HG02623 (cell line): ENCODE measurements around the gene SLC16A11.
"Not testable (repeated sequence)": the region's sequence is repeated elsewhere in the genome, so short reads cannot be mapped to it uniquely, and the experiment has no call there.

Source experiments
- ATAC-seq: cut with Tn5 transposase; IDR thresholded peaks from one replicate; pipeline ENCODE4 v1.9.1; 2021; ENCODE audit warnings: moderate library complexity; ENCODE audit not compliant: unreplicated experiment

SLC16A11 gene

DNA sequence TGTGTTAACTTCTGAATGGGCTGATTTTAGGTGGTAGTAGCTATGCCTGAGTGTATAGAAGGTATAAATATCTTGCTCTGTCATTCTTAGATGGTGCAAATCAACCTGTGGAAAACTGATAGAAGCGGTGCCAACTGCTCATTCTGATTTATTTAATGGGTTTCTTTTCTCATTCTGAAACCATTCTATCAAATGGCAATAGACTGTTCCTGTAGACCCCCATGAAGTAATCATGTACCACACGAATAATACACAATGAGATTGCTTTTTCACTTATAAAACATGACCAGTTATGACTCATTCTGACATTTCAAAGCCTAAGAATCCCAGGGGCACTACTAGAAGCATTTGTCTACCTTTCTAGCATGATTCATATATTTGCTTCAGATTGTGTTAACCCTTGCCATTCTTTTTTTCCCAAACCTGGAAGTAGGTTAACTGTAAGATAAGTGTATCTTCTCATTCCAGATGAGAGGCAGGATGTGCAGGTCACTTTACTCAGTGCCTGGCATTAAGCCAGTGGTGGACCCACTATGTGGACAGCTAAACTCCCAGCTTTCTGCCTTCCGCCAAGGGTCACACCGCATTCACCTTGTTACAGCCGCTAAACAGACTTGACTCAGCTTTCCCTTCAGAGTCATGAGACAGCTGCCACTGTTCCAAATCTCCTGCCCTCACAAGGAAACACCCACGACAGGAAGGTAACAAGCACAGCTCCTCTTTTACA, 16.4 kb upstream of the SLC16A11 start:
- ATAC-seq: no peak

DNA sequence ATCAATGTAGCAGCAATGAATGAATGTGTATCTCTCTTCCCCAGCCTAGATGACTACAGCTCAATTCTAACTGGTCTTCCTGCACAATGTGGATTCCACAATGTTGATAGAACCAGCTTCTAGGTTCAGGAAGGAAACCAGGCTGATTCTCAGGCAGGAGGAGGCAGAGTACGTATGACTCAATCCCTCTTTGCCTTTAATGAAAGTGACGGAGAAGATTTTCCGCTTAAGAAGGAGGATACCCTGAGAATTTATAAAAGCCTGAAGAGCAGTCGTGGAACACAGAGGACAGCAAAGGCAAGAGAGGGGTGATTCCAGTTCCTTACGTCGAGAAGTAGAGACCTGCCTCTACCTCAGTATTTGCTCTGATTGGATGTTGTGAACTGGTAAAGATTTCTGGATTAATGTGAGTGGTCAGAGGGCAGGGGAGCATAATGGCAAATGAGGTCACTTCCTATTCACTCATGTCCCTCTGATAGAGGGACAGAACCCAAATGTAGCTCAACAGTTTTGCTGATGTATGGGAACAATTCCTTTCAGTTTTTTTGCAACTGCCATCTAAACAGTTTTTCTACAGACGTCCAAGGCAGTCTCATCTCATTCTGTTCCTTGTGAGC, 15.0 kb upstream of the SLC16A11 start:
- ATAC-seq: no peak

DNA sequence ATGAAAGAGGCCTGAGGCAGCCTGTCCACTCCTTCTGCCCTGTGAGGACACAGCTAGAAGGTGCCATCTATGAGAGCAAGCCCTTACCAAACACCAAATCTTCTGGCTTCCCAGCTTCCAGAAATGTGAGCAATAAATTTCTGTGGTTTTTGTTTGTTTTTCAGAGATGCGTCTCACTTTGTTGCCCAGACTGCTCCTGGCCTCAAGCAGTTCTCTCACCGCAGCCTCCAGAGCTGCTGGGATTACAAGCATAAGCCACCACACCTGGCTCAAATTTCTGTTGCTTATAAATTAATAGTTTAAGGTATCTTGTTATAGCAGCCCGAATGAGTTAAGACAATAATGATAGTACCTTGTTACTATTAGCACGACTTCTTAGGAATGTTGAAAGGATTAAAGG, 12.5 kb upstream of the SLC16A11 start:
- ATAC-seq: no peak

DNA sequence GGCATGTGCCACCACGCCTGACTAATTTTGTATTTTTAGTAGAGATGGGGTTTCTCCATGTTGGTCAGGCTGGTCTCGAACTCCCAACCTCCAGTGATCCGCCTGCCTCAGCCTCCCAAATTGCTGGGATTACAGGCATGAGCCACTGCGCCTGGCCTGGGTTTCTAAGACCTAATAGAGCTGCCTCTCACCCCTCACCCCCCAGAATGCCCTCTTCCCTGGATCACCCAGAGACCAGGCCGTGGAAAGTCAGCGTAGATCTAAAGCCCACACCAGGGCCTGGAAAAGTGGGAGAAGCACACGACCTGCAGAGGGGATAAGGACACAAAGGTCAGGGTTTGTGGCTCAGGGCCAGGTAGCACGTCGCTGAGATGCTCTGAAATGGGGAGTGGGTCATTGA, 6.7 kb upstream of the SLC16A11 start:
- not testable (repeated sequence) for ATAC-seq

DNA sequence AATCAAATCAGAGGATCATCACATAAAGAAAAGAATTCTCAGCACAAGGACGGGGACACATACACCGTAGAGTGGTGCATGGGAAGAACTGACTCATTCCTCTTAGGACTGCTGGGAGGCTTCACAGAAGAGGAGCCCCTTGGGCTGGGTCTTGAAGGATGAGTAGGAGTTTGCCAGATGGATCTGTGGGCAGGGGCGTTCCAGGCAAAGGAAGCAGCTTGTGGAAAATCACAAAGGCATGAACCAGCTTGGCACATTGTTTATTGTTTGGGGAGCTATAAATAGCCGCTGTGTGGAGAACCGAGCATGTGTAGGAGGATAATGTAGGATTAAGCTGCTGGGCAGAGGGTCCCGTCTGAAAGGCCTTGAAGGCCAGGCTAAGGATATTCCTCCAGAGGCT, 5.1 kb upstream of the SLC16A11 start:
- ATAC-seq: no peak

DNA sequence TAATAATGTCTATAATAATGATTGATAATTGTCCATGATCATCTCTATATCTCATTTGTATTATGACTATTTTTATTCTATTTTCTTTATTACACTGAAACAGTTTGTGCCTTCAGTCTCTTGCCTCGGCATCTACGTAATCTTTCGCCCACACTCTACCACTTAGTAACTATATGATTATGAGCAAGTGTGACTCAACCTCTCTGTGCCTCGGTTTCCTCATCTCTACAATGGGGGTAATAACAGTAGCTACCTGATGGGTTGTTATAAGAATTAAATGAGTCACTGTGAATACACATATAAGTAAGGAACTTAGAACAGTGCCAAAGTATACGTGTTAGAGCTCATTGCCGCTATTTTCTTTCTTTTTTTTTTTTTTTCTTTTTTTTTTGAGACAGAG, 3.7 kb upstream of the SLC16A11 start:
- ATAC-seq: no peak

DNA sequence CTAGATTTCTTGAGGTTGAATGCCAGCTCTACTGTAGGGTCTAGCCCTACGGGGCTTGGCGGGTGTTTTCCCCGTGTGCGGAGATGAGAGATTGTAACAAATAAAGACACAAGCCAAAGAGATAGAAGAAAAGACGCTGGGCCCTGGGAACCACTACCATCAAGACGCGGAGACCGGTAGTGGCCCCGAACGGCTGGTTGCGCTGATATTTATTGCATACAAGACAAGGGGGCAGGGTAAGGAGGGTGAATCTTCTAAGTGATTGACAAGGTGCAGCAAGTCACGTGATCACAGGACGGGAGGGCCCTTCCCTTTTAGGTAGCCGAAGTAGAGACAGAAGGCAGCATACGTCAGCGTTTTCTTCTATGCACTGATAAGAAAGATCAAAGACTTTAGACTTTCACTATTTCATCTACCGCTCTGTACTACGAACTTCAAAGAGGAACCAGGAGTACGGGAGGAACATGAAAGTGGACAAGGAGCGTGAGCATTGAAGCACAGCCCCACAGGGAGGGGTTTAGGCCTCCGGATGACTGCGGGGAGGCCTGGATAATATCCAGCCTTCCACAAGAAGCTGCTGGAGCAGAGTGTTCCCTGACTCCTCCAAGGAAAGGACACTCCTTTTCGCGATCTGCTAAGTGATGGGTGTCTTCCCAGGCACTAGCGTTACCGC, 3.0 kb upstream of the SLC16A11 start:
- ATAC-seq: not testable (repeated sequence)

DNA sequence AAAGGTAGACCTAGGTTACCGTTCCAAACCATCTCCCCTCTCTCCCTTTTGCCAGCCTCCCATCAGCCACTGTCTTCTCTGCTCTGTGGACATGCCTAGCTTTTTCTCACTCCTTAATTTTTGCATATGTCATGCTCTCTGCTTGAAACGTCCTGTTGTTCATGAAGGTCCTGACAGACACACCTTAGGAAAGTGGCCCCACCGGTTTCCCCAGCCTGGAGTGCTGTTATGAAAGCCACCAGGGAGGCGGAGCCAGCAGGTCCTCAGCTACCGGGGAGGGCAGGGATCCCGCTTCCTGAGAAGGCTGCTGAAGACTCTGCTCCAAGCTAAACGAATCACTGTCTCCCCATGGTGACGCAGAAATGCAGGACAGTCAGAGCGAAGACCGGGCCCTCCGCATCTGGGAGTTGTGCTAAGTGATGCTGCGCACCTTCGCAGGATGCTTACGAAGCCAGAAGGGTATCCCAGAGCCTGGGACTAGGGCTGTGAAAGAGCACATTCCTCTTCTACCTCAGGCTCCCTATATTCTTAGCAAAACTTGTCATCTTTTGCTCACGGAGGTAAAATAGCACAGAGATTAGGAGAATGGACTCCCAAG, 2.3 kb upstream of the SLC16A11 start:
- no peak for ATAC-seq

DNA sequence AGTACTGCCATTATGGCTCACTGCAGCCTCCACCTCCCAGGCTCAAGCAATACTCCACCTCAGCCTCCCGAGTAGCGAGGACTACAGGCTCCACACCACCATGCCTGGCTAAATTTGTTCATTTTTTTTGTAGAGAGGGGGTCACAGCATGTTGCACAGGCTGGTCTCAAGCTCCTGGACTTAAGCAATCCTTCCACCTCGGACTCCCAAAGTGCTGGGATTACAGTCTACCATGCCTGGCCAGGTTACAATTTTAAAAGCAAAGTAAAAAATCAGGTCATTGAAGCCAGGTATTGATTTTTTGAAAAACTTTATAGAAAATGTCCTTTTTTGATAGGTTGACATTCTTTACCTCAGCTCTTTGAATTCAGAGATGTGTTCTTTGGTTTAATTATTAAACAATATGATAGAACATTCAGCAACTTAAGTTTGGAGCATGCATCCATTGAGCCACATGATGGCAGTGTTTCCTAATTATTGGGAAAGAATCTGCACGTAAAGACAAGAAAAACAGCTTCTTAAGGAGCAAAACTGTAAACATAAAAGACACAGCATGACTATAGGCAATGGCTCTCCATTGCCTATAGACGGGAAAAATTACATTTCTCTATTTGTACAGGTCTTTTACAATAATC, 1.7 kb upstream of the SLC16A11 start:
- ATAC-seq: no peak

DNA sequence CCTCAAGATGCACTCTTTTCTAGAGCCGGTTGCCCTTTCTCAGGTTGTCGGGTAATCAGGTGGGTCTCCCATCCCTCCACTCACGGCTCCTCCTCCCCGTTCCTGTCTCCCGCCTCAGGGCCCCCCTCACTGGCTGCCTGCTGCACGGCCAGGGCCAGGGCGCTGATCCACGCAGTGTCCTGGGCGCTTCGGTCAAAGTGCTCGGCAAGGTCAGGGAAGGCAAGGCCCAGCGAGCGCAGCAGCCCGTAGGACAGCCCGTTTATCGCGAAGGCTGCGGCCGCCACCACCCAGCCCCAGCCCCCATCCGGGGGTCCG, 753 bp downstream of the SLC16A11 start:
- ATAC-seq: no peak

DNA sequence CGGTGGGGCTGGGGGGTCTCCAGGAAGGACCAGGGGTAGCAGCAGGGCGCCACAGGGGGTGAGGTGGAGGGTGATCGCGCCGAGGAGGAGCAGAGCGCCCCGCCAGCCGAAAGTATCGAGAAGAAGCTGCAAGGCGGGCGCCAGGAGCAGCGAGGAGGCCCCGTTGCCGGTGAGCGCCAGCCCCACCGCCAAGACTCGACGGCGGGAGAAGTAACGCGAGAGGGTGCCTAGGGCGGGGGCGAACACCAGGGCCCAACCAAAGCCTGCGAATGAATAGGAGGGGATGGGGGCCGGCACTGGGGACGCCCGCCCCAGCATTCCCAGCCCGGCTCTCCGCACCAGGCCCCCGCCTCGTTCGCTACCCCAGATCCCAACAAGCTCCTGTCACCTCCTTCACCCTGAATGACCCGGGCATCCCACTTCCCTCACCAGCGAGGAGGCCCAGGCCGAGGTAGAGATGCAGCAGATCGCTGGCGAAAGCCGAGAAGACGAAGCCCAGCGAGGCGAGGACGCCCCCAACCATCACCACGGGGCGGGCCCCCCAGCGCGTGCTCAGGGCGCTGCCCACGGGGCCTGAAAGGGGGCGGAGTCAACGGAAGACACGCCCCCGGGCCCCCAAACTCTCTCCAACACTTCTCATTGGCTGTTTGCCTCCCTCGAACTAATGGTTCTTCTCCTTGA, 1.3 kb downstream of the SLC16A11 start:
- no peak for ATAC-seq

DNA sequence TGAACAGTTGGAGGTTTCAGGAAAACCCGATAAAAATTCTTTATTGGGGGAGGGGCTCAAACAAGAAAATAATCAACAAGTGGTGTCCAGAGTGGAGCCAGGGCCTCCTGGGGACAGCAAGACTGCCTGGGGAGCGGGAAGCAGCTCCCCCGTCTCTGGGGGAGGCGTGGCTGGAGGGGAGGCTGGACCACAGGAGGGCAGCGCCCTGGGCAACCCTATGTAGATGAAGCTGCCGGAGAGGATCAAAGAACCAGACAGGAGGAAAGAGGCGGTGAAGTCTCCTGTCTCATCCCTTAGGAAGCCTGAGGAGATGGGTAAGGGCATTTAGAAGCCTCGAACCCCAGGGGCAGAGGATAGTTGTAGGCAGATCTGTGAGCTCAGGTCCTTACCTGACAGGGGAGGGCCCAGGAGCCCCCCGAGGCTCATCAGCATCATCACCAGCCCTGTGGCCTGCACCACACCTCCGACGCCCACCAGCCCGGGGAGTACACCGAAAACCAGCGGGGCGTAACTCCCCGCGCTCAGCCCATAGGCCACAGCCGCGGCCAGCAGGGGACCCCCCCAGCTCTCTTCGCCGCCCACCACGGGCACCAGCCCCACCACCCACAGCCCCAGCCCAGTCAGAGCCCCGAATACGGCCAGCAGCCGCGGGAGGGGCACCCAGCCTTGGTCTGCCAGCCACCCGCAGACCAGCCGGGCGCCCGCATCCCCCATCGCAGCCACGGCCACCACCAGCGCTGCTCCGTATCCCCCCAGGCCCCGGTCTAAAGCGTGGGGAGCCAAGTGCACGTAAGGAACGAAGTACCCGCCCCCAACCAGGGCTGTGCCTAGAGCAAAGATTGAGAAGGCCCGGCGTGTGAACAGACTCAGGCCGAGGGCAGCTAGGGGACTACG, 2.0 kb downstream of the SLC16A11 start:
- no peak for ATAC-seq

DNA sequence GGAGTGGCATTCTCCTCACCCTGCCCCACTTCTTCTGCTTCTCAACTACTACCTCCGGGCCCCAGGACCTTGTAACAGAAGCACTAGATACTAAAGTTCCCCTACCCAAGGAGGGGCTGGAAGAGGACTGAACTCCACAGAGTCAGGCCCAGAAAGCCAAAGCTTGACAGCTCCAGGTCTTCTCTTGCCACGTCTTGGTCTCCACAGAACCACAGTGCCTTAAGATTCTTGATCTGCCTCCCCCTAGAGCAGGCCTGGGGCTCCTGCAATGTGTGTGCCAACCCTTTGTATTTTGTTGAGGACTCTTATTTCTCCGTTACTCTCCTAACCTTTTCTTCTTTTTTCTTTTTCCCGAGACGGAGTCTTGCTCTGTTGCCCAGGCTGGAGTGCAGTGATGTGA, 4.1 kb downstream of the SLC16A11 start:
- ATAC-seq: no peak

DNA sequence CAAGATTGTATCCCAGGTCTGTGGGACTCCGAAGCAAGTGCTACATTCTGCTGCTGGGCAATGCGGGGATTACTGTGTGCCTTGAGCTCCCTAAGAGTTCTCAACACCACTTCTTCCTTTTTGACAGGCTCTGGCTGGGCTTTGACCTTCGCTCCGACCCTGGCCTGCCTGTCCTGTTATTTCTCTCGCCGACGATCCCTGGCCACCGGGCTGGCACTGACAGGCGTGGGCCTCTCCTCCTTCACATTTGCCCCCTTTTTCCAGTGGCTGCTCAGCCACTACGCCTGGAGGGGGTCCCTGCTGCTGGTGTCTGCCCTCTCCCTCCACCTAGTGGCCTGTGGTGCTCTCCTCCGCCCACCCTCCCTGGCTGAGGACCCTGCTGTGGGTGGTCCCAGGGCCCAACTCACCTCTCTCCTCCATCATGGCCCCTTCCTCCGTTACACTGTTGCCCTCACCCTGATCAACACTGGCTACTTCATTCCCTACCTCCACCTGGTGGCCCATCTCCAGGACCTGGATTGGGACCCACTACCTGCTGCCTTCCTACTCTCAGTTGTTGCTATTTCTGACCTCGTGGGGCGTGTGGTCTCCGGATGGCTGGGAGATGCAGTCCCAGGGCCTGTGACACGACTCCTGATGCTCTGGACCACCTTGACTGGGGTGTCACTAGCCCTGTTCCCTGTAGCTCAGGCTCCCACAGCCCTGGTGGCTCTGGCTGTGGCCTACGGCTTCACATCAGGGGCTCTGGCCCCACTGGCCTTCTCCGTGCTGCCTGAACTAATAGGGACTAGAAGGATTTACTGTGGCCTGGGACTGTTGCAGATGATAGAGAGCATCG, 5.6 kb downstream of the SLC16A11 start:
- ATAC-seq: no peak

DNA sequence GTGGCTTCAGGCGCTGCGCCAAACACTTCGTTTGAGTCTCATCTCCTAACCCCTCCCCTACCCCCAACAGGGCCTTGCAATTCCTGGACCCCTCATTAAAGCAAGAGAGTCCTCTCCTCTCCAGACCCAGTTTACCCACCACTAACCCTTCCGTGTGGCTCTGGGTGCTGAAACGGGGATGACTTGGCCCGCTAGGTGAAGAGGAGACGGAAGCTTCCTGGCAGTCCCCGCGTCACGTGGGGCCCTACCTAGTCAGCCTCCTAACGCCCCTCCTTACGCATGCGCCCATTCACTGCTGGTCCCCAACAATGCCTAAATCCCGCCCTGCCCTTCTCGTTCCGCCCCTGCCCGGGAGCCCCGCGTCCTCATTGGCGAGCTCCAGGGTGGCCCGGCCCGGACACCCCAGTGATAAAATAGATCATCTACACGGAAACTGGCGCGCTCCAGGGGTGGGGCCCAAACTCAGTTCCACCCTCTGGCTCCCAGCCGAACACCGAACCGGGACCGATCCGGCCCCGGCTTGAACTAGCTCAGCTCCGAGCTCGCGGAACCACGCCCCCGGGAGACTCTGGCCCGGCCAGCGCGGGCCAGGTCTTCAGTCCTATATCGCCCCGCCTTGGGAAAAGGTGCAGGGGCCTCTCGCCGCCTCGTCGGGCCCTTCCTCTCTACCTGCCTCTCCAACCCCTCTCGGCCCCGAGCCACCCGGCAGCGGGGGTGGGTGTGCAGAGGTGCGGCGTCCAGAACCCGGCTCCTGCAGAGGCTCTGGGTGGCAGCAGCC, 8.1 kb downstream of the SLC16A11 start, which contains the start of gene SLC16A13:
Gene SLC16A13 (plus strand): TSS at position 425 of the 778 bp plus-strand sequence. CDS start 368 bp downstream, outside the sequence.
- ATAC-seq: peak; percentile 88

DNA sequence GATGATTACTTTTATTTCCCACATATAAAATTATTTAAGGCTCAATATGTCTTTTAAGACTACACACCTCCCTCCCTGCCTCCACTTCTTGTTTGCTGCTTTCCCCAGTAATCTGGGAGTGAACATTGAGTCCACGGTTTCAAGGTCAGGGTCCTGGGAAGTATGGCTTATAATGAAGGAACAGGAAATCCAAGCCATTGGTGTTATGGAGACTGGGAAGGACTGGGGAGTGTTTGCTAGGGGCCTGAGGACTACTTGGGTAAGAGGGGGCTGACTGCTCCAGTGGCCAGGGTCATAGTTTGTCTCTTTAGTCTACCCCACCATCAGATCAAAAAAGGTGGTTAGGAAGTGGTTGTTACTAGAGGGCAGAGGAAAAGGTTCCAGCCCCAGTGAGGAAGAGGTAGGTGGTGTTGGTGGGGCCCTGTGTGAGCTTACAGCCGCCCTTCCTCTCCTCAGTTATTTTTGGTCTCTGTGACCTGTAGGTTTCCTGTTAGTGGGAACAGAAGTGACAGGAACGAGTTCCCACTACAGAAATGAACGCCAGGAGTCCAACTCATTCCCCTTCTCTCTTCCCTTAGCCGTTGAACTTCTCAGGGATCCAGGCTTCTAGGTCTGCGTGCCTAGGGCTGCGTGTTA, 8.8 kb downstream of the SLC16A11 start:
- no peak for ATAC-seq

DNA sequence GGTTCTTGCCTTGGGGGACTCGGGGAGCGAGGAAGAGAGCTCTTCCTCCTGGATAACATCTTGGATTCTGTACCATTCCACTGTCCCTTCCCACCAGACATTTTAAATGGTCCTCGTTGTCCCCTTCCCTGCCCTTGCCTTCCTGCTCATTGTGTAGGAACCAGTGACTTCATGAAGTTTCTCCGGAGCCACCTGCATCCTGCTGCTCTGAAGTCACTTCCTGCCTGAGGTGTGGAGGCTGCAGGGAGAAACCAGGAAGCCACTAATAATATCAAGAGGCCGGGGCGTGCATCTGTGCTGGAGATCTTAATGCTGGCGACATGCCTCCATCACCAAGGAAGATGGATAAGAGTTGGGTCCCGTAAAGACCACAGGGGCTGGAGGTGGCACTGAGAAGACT, 14.2 kb downstream of the SLC16A11 start:
- ATAC-seq: no peak

DNA sequence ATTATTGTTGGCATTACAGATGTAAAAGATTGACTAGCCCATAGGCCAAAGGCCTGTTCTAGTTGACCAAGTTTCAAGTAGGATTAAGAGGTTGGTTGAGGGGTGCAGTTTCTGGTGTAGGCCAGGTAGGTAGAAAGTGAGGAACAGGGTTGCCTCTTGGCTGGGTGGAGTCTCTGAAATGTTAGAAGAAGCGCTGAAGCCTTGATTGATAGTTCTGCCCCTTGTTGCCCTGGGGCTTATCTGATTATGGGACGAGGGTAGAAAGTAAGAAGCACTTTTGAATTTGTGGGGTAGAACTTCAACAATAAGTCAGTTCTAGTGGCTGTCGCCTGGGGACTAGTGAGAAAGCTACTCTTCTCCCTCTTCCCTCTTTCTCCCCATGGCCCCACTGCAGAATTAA, 14.8 kb downstream of the SLC16A11 start:
- no peak for ATAC-seq
